ENCODE results near the gene C6orf120.
A peak's percentile ranks its signal among the peaks of the same experiment; 100 is the strongest.
"Not testable (repeated sequence)": the region's sequence is repeated elsewhere in the genome, so short reads cannot be mapped to it uniquely, and the experiment has no call there.

Gene C6orf120

GRCh38 chr6:169685860-169686259, 16.1 kb upstream of the C6orf120 start:
- no peak for DNase-seq

GRCh38 chr6:169689287-169689686, 12.6 kb upstream of the C6orf120 start:
- DNase-seq, result no peak

- DNase-seq, result peak; percentile 30
Observed at GRCh38 chr6:169691260-169691659, 10.7 kb upstream of the C6orf120 start.

GRCh38 chr6:169692516-169692915, 9.4 kb upstream of the C6orf120 start:
- DNase-seq, result no peak

GRCh38 chr6:169695131-169695530, 6.8 kb upstream of the C6orf120 start:
- no peak for DNase-seq

GRCh38 chr6:169697115-169697514, 4.8 kb upstream of the C6orf120 start:
- not testable (repeated sequence) for DNase-seq

GRCh38 chr6:169700296-169700695, 1.6 kb upstream of the C6orf120 start:
- no peak for DNase-seq

GRCh38 chr6:169701311-169701953, 494 bp upstream of the C6orf120 start:
- peak; percentile 50 for DNase-seq

- DNase-seq, result no peak
Observed at GRCh38 chr6:169702840-169703246, 917 bp downstream of the C6orf120 start.

GRCh38 chr6:169707772-169708171, 5.8 kb downstream of the C6orf120 start:
- DNase-seq, result no peak

GRCh38 chr6:169709293-169709692, 7.4 kb downstream of the C6orf120 start:
- no peak for DNase-seq

GRCh38 chr6:169710009-169710408, 8.1 kb downstream of the C6orf120 start:
- no peak for DNase-seq

- DNase-seq, result no peak
Observed at GRCh38 chr6:169714178-169714577, 12.3 kb downstream of the C6orf120 start.

GRCh38 chr6:169714595-169714994, 12.7 kb downstream of the C6orf120 start:
- no peak for DNase-seq

- DNase-seq, result no peak
Observed at GRCh38 chr6:169719117-169719516, 17.2 kb downstream of the C6orf120 start.

- no peak for DNase-seq
Observed at GRCh38 chr6:169720207-169720855, 18.4 kb downstream of the C6orf120 start.

- peak; percentile 40 for DNase-seq
Observed at GRCh38 chr6:169722362-169723199, 20.7 kb downstream of the C6orf120 start.

- peak; percentile 47 for DNase-seq
Observed at GRCh38 chr6:169723200-169723909, 21.4 kb downstream of the C6orf120 start.

GRCh38 chr6:169723991-169724493, 22.1 kb downstream of the C6orf120 start:
- peak; percentile 25 for DNase-seq

GRCh38 chr6:169724494-169725124, 22.7 kb downstream of the C6orf120 start, which contains the start of gene PHF10:
TSS of gene PHF10 (minus strand) at chr6:169724500. CDS start at chr6:169723931, 569 bp downstream.
- DNase-seq, result peak; percentile 63

- peak; percentile 29 for DNase-seq
Observed at GRCh38 chr6:169725125-169726048, 23.5 kb downstream of the C6orf120 start.

All from NCI-H2171 treated with DMSO at 0.1 percent for 48 hours (cell line).